ENCODE results near the gene UBE2Z. TPM values are rescaled to one million over a fixed set of nuclear protein-coding genes. Genes with fewer than 3 reads are reported as not detected.

UBE2Z gene
- polyA plus RNA-seq, 2 of the 4 experiments (the other 2 are of a cell fraction) = 109 to 174 TPM

DNA sequence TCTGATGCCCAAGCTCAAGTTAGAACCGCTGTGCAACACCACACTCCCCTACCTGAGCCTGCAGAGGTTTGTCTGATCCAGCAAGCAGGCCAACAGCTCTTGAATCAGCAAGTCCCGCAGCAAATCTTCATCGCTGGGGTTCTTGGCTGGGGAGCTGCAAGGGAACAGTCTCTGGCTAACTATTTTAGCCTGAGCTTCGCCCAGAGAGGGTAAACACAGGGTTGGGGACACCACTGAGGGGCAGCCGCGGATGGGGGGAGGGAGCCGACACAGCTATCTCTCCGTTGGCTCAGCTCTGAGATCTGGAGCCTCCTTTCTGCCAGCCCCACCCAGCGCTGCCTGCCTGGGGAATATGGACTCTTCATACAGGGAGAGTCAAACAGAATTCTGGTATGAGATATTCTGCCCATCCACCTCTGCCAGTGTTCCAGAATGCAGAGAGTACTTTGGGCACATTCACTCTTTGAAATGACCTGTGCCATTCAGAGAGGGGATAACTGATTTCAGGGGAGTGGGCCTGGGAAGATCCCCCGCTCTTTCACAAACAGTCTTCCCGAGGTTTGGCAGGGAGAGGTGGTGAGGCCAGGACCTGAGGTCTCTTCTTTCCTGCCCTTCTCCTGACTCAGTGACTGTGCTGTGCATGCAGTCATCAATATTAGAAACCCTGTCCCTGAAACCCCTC lies 52.8 kb downstream of the UBE2Z start:
- ChIA-PET CTCF (interaction anchor here (0.5 to 5.6 kb wide), 23 partner anchors 9 to 265 kb away, joined by 3 to 68 read pairs (median 4); partner anchors contain the start of genes IGF2BP1 and SNF8), POLR2A (interaction anchor here (0.8 to 5.3 kb wide), 16 partner anchors 8 to 232 kb away, joined by 3 to 156 read pairs (median 4); partner anchors contain the start of genes ATP5MC1, IGF2BP1, SNF8 and UBE2Z)
- ATAC-seq (peak; percentile 82 to 83), FAIRE-seq (no peak), DNase-seq (ENCODE audit: low read depth in 1 of 2, low spot score in 1 of 2) (peak in 1 of 2 experiments; percentile 69)
- H3K4me2 ChIP-seq = peak overlapping the region; percentile 93
- TF ChIP-seq FOSB (CRISPR knock-in tag; IDR thresholded peaks at IDR 0.05) (no peak), SMC3 (IDR thresholded peaks at IDR 0.05) (peak; percentile 59), RAD21 (conservative IDR thresholded peaks at IDR 0.05 in 1 of 2, IDR thresholded peaks at IDR 0.05 in 1 of 2) (peak; percentile 30 to 61), CBX8 (IDR thresholded peaks at IDR 0.05) (no peak), GATA3 (IDR thresholded peaks at IDR 0.05; ENCODE audit: borderline replicate concordance) (0 out of 2 replicates have a peak, but pooled peaks have one; percentile 23), JUN (IDR thresholded peaks at IDR 0.05) (peak in 1 of 2 experiments; percentile 37; a peak in 1 of 5 replicates)
- TF ChIP-seq, protein P1, sequence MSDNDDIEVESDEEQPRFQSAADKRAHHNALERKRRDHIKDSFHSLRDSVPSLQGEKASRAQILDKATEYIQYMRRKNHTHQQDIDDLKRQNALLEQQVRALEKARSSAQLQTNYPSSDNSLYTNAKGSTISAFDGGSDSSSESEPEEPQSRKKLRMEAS (IDR thresholded peaks at IDR 0.05) = peak; percentile 50
- TF ChIP-seq, protein P2, sequence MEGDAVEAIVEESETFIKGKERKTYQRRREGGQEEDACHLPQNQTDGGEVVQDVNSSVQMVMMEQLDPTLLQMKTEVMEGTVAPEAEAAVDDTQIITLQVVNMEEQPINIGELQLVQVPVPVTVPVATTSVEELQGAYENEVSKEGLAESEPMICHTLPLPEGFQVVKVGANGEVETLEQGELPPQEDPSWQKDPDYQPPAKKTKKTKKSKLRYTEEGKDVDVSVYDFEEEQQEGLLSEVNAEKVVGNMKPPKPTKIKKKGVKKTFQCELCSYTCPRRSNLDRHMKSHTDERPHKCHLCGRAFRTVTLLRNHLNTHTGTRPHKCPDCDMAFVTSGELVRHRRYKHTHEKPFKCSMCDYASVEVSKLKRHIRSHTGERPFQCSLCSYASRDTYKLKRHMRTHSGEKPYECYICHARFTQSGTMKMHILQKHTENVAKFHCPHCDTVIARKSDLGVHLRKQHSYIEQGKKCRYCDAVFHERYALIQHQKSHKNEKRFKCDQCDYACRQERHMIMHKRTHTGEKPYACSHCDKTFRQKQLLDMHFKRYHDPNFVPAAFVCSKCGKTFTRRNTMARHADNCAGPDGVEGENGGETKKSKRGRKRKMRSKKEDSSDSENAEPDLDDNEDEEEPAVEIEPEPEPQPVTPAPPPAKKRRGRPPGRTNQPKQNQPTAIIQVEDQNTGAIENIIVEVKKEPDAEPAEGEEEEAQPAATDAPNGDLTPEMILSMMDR (IDR thresholded peaks at IDR 0.05) = peak; percentile 9; the same call in 1 of the 3 replicates
- TF ChIP-seq, protein P3, sequence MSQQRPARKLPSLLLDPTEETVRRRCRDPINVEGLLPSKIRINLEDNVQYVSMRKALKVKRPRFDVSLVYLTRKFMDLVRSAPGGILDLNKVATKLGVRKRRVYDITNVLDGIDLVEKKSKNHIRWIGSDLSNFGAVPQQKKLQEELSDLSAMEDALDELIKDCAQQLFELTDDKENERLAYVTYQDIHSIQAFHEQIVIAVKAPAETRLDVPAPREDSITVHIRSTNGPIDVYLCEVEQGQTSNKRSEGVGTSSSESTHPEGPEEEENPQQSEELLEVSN (IDR thresholded peaks at IDR 0.05; ENCODE audit: borderline replicate concordance, low read depth) = peak; percentile 18; the same call in 1 of the 2 replicates
- no peaks in the 10 kb centered on the region for H3K9me3 ChIP-seq
- peak overlapping the region; percentile 30 for H3K4me3 ChIP-seq
- H3K27ac ChIP-seq = peak overlapping the region; percentile 94 to 97
- peaks cover 56% of the 10 kb centered on the region for H3K4me1 ChIP-seq
- WGBS (ENCODE audit: missing lambda C conversion rate) = 0% methylated on average over 11 of the region's 11 CpGs

DNA sequence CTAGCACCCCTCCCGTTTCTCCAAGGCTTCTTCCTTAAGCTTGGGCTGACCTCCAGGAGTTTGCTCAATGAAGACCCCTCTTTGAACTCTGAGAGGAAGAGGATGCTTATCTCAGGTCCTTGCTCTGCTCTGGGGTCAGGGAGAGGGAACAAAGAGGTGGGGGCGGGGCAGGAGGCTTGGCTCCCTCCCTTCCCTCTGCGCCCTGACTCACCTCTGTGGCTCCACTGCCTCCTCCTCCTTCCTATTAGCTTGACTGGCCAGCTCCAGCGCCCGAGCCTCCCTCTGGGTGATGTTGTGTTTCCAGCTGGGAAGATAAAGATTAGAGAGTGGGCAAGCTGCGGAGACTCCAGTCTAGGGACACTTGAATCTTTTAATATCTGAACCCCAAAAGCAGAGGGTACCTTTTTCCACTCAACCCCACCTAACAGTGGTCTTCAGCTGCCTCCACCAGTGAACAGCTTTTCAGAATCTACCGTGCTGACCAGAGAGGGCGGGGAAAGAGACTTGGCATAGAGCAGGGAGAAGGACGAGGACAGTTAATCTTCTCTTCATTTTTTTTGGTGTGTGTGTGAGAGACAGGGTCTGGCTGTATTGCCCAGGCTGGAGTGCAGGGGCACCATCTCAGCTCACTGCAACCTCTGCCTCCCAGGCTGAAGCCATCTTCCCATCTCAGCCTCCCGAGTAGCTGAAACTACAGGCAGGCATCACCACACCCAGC lies 53.5 kb downstream of the UBE2Z start:
- ATAC-seq (peak; percentile 91 to 94), DNase-seq (ENCODE audit: low read depth in 1 of 2, low spot score in 1 of 2) (peak; percentile 83 to 86), FAIRE-seq (no peak)
- Histone ChIP-seq H3K4me3 (peak overlapping the region; percentile 30), H3K9me3 (no peaks in the 10 kb centered on the region), H3K4me2 (peak overlapping the region; percentile 93), H3K27ac (peak overlapping the region; percentile 94 to 97), H3K4me1 (peaks cover 53% of the 10 kb centered on the region)
- ChIA-PET CTCF (interaction anchor here (0.6 to 5.6 kb wide), 20 partner anchors 7 to 266 kb away, joined by 3 to 68 read pairs (median 4); partner anchors contain the start of gene IGF2BP1), POLR2A (interaction anchor here (0.6 to 5.3 kb wide), 15 partner anchors 9 to 358 kb away, joined by 3 to 156 read pairs (median 4); partner anchors contain the start of genes ATP5MC1, IGF2BP1 and SNF8)
- TF ChIP-seq, protein P4, sequence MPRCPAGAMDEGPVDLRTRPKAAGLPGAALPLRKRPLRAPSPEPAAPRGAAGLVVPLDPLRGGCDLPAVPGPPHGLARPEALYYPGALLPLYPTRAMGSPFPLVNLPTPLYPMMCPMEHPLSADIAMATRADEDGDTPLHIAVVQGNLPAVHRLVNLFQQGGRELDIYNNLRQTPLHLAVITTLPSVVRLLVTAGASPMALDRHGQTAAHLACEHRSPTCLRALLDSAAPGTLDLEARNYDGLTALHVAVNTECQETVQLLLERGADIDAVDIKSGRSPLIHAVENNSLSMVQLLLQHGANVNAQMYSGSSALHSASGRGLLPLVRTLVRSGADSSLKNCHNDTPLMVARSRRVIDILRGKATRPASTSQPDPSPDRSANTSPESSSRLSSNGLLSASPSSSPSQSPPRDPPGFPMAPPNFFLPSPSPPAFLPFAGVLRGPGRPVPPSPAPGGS (IDR thresholded peaks at IDR 0.05) = 0 out of 3 replicates have a peak, but pooled peaks have one; percentile 37
- no peak for TF ChIP-seq FOXS1 (CRISPR knock-in tag; IDR thresholded peaks at IDR 0.05)
- TF ChIP-seq RAD21 (conservative IDR thresholded peaks at IDR 0.05 in 1 of 2, IDR thresholded peaks at IDR 0.05 in 1 of 2) = peak in 1 of 2 experiments; percentile 15; a peak in 2 of 5 replicates
- peak in 1 of 2 experiments; percentile 68; a peak in 3 of 5 replicates for TF ChIP-seq JUN (IDR thresholded peaks at IDR 0.05)
- peak; percentile 49 for TF ChIP-seq FOSL2 (IDR thresholded peaks at IDR 0.05)
- peak; percentile 84 for TF ChIP-seq FOSL2 (CRISPR knock-in tag; IDR thresholded peaks at IDR 0.05)
- TF ChIP-seq FOSB (CRISPR knock-in tag; IDR thresholded peaks at IDR 0.05) = peak; percentile 63; the same call in 1 of the 2 replicates
- TF ChIP-seq, protein P5, sequence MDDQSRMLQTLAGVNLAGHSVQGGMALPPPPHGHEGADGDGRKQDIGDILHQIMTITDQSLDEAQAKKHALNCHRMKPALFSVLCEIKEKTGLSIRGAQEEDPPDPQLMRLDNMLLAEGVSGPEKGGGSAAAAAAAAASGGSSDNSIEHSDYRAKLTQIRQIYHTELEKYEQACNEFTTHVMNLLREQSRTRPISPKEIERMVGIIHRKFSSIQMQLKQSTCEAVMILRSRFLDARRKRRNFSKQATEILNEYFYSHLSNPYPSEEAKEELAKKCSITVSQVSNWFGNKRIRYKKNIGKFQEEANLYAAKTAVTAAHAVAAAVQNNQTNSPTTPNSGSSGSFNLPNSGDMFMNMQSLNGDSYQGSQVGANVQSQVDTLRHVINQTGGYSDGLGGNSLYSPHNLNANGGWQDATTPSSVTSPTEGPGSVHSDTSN (IDR thresholded peaks at IDR 0.05) = no peak
- TF ChIP-seq ZSCAN20 (CRISPR knock-in tag; IDR thresholded peaks at IDR 0.05) = no peak
- TF ChIP-seq, protein P1 (IDR thresholded peaks at IDR 0.05) = peak; percentile 24; the same call in 1 of the 2 replicates
- TF ChIP-seq KDM5A (IDR thresholded peaks at IDR 0.05) = no peak
- TF ChIP-seq GATA3 (IDR thresholded peaks at IDR 0.05; ENCODE audit: borderline replicate concordance) = peak; percentile 66; the same call in 1 of the 2 replicates
- TF ChIP-seq CEBPB (IDR thresholded peaks at IDR 0.05) = peak in 1 of 2 experiments; percentile 42; a peak in 1 of 4 replicates
- no peak; the same call in 1 of the 2 replicates for TF ChIP-seq JUNB (IDR thresholded peaks at IDR 0.05)
- TF ChIP-seq CHD2 (IDR thresholded peaks at IDR 0.05; ENCODE audit: low read length, partially characterized antibody) = peak; percentile 42
- TF ChIP-seq, protein P3 (IDR thresholded peaks at IDR 0.05; ENCODE audit: borderline replicate concordance, low read depth) = peak; percentile 32; the same call in 1 of the 2 replicates
- no peak; the same call in 1 of the 2 replicates for TF ChIP-seq RARB (CRISPR knock-in tag; IDR thresholded peaks at IDR 0.05)
- WGBS (ENCODE audit: missing lambda C conversion rate) = 5% methylated on average over 10 of the region's 10 CpGs
